Activated CD4-positive, alpha-beta T cell treated with anti-CD3 and anti-CD28 coated beads for 24 hours (primary cell): ENCODE measurements around the gene GTPBP2.
A peak's percentile ranks its signal among the peaks of the same experiment; 100 is the strongest.
"Not testable (repeated sequence)": the region's sequence is repeated elsewhere in the genome, so short reads cannot be mapped to it uniquely, and the experiment has no call there.

Experiments used
- DNase-seq, 2 donors: peaks; one replicate each; pipeline ENCODE4 v3.0.0-alpha.2; 2020; ENCODE audit warnings: low read depth in 2 of 2

Gene GTPBP2

DNA sequence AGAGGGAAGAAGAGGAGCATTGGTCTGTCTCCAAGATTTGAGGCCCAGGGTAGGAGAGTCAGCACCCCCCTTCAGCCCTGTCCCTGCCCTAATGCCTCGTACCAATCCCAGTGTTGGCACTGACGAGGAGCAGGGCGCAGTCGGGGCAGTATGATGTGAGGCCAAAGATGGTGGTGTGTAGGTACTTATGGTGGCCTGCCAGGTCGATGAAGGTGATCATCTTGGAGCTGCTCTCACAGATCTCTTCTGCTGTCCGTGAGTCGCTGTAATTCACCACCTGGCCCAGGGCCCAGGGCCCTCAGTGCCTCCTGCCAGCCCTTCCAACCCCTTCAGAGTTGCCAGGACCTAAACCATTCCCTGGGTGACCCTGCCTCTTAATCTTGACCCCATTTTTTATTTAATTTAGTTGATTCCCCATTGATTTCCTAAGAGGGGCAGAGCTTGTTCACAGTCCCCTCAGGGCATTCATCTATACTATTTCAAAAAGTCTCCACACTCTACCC lies 4.2 kb downstream of the GTPBP2 start:
- DNase-seq, result no peak

DNA sequence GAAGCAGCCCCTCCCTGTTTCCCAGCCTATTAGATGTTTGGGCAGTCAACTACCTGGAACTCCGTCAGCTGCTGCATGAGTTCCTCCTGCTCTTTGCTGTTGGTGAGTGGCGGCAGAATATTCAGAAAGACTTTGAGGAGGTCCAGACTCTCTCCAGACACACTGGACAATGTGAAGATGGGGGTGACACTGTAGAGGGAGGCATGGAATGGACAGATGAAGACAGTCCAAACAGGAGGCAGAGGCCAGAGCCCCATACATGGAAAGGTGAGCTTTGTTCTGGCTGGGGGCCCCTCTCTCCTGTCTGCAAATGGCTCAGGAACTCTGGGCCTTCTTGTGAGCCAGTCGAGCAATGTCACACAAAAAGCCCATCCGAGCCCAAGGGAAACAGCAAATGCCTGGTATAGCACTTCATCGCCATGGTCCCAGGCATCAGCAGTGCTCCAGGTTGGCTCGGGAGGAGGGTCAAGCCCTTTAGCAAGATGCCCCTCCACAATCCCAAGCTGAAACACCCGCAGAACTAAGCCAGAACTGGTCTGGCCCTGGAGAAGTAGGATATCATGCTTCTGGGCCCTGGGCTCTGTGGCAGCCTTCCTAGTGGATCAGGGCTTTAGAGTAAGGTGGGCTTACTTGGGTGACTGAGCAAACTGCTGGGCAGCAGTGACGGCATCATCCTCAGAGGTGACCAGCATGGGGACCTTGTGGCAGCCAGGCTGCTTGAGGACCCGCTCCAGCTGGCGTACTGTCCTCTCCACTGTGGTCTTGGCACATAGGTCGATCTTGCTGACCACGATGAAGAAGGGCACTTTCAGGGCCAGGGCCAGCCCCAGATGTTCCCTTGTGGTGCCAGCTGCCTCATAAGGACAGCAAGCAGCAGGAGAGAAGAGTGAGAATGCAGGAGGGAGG lies 4.9 kb downstream of the GTPBP2 start:
- no peak for DNase-seq

DNA sequence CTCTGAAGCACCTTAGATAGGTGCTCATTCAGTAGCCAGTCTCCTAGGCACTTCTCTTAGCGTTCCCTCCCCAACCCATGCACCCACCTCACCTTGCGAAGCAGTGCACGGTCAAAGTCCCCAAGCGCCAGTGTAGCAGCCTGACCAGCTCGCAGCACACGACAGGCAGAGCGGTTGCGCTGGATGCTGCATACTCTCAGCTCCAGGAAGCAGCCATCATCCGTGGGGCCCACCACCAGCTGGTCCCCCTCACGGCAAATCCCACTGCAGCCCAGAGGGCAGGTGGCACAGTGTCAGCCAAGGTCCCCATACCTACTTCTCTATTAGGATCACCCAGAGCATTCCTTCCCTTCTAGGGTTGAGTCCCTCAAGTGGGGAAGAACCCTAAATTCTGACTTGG lies 6.5 kb downstream of the GTPBP2 start:
- DNase-seq, result no peak

DNA sequence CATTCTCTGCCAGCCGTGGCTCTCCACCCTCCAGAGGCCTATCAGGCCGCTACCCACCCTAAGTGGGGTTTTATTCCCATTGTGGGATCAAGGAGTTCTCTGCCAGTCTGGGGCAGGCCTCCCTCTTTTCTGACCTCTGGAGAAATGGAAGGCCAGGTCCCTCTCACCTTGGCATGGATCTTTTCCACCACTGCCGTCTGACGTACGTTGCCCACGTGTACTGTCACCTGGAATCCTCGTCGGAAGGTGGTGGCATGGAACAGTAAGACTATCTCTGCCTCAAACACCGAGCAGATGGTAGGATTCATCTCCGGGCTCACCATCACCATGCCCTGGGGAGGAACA lies 7.3 kb downstream of the GTPBP2 start:
- DNase-seq, result no peak

DNA sequence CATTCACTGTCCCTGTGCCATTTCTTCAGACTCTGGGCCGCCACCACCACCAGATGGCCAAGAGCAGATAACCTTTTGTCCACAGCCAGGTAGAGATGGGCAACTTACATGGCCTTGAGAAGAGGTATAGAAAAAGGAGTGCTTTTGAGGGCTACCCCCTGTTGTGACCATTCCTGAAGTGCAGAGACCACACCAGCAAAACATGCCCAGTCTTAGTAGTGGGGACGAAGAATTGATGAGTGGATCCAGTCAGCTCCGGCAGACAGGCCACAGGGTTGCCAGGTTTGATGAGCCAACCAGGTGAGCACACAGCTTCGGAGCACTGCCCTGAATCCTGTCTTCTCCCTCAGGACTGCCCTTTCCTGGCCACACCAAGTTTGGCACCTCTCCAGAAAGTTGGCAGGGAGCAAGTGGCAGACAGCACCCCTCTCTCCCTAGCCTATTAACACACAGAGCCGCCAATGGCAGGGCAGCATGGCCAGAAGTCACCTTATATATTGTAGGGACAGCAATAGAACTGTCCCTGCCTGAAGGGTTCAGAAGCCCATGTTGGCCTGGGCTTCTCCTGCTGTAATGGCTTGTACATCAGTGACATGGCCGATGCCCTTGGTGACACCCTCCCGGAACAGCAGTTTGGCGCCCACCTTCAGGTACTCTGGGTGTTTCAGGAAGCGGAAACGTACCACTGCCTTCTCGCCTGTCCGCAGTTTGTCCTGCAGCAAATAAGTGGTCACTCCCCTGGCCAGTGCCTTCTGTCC lies 7.8 kb downstream of the GTPBP2 start:
- DNase-seq, result no peak

DNA sequence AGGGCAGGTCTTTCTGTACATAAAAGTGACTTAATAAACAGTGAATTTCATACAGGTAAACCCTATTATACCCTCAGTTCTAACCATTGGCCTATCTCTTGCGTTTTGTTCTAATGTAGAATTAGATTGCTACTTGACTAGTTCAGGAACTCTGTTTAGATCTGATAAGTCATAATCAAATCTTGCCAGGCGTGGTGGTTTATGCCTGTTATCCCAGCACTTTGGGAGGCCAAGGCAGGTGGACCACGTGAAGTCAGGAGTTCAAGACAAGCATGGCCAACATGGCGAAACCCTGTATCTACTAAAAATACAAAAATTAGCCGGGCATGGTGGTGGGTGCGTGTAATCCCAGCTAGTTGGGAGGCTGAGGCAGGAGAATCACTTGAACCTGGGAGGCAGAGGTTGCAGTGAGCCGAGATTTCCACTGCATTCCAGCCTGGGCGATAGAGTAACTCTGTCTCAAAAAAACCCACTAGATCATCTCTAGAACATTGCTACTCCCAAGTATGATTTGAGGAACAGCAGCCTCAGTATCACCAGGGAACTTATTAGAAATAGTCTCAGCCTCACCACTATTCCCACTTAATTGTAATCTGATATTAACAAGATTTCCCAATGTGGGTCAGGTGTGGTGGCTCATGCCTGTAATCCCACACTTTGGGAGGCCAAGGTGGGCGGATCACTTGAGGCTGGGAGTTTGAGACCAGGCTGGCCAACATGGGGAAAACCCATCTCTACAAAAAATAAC lies 12.2 kb downstream of the GTPBP2 start:
- no peak for DNase-seq

DNA sequence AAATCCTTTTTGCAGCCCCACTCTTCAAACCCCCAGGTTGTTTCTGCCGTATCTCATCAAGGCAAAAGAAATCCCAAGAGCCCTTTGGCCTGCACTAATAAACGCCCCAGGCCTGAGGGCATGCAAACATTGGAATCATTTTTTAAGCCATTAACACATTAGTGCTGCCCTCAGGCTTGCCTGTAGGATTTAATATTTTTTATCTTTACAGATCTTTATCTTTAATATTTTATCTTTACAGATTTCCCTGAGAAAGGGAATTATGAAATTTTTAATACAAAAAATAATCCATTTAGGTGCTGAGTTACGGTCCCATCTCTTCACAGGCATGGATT lies 14.7 kb downstream of the GTPBP2 start:
- no peak for DNase-seq

DNA sequence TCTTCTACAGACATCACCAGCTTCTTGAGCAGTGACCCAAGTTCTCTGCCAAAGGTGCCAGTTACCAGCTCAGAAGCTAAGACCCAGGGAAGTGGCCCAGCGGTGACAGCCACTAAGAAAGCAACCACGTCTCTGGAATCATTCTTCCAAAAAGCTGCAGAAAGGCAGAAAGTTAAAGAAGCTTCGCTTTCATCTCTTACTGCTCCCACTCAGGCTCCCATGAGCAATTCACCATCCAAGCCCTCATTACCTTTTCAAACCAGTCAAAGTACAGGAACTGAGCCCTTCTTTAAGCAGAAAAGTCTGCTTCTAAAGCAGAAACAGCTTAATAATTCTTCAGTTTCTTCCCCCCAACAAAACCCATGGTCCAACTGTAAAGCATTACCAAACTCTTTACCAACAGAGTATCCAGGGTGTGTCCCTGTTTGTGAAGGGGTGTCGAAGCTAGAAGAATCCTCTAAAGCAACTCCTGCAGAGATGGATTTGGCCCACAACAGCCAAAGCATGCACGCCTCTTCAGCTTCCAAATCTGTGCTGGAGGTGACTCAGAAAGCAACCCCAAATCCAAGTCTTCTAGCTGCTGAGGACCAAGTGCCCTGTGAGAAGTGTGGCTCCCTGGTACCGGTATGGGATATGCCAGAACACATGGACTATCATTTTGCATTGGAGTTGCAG lies 15.2 kb downstream of the GTPBP2 start:
- no peak for DNase-seq

DNA sequence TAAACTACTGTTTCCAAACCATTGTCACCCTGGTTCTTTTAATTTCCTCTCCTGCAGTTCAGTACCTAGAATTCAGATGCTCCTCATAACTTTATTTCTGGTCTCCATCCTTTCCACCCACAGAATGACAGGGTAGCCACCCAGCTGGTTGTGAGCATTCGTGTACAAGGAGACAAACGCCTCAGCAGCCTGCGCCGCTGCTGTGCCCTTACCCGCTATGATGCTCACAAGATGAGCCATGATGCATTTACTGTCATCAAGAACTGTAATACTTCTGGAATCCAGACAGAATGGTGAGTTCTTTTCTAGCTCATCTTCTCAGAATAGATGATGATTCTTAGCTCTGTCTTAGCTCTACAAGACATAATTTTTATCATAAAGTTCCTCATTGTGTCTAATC lies 18.6 kb downstream of the GTPBP2 start:
- no peak for DNase-seq

DNA sequence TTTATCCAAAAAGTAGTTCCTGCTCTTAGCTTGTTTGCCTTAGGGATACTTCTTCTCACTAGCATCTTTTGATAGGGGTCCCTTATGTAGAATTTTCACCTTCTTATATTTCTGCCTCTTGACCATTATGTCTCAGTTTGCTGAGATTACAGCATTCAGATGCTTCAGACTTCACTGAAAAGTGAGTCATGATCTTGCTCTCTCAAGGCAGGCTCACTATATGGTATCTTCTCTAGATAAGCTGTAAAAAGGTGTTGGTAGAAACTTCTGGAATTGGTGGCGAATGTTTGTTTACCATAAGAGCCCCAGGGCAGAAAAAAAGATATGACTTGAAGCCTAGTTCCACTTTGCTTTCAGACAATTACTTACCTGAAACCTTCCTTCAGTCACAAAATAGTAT lies 19.7 kb downstream of the GTPBP2 start:
- no peak for DNase-seq

DNA sequence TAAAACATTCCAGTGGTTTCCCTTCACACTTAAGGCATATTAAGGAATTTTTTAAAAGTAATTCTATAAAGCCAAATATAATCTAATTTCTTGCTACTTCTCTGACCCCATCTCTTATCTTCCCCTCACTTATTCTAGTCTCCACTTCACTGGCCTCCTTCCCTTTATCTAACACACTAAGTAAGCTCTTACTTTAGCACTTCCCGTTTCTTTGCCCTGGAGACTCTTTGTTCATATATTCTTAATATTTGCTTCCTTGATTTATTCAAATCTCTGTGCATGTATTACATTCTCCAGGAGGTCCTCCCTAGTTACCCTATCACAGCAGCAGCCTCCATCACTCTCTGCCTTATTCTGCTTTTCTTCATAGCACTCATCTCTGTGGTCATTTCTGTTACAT lies 20.3 kb downstream of the GTPBP2 start:
- no peak for DNase-seq

DNA sequence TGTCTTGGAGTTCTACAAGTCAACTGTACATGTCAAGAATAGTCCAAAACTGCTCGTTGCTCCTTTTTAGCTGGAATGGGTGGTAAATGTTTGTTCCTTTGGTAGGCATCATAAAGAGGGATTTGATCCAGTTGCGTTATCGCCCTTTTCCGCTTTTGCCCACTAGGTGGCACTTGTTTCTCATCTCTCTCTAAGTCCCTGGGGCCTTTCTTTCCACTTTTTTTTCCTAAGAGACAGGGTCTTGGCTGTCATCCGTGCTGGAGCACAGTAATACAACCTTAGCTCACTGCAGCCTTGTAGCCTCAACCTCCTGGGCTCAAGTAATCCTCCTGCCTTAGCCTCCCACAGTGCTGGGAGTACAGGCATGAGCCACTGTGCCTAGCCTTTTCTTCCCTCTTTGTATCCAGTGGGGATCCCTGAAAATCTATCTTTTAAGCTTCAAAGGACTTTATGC lies 20.7 kb downstream of the GTPBP2 start:
- peak; percentile 40 to 52 for DNase-seq

DNA sequence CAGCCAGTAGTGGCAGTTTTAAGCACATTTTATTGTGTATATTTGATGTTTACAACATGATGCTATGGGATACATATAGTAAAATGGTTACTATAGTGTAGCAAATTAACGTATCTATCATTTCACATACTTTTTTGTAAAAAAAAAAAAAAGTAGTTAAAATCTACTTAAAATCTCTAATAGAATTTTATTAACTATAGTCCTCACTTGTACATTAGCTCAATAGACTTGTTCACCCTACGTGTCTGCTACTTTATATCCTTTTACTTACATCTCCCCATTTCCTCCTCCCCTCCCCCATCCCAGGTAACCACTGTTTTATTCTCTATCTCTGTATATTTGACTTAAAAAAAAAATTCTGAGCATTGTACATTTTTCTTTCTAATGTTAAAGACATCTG lies 23.0 kb downstream of the GTPBP2 start:
- DNase-seq, result no peak

DNA sequence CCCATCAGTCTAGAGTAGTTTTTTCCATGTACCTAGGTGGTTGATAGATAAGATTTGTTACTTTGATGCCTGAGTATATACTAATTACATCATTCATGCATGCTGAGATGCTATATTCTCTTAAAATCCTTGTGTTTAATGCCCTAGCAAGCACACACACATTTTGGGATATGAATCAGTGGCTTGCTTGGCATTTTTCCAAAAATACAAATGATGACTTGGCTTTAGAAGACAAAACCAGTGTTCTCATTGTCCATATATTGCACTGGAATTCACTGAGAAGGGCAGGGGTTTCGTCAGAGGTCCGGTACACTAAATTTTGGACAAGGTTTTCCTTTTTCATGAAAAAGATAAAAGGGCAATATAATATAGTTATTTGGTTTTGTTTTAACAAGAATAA lies 24.9 kb downstream of the GTPBP2 start:
- no peak for DNase-seq

DNA sequence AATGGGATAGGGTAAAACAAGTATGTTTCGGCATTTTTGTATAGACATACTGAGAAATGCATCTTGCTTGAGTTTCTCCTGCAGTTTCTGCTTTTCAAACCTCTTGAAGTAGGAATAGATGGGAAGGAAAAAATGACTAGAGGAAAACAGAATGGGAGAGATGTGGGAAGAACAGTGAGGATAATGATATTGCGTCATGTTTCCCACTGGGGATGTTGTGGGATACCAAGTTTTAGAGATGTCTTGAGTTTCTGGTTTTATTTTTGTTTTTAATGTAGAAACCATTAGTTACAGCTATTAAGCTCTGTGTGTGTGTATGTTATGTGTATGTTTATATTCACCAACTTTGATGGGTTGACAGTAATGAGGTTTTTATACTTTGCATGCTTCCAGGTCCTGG lies 28.5 kb downstream of the GTPBP2 start:
- no peak for DNase-seq

DNA sequence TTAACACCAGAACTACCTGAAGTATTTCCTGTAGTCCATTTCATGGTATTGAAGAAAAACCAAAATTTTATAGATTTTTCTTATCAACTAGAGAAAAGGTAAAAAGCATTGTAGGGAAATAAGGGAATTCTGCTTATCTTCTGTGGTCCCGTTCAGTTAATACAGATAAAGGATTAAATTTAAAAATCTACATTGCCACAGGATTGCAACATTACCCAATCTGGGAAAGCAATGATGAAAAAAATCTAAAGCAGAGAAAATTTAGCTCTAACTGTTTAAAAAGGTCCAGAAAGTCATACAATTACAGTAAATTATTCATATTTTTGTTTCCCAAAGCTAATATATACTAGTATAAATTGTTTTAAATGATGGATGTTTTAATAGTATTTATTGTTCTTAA lies 35.1 kb downstream of the GTPBP2 start:
- no peak for DNase-seq

DNA sequence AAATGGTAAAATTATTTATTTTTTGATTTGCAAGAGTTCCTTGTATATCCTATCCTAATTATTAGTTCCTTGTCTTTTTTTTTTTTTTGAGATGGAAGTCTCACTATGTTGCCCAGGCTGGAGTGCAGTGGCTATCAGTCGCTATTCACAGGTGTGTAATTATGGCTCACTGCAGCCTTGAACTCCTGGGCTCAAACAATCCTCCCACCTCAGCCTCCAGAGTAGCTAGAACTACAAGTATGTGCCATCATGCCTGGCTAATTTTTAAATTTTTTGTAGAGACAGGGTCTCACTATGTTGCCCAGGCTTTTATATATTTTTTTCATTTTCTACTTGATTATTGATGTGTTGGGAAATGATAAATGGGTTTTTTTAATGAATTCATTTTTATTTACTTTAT lies 39.5 kb downstream of the GTPBP2 start:
- not testable (repeated sequence) for DNase-seq

DNA sequence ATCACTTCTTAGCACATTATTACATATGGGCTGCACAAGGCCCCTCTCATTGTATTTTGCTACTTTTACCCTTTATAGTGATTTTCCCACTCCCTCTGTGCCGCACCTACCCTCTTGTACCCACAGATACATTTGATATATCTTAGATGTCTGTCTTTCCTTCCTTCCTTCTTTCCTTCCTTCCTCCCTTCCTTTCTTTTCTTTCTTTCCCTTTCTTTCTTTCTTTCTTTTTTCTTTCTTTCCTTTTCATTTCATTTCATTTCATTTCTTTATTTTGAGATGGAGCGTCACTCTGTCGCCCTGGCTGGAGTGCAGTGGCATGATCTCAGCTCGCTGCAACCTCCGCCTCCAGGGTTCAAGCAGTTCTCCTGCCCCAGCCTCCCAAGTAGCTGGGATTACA lies 40.9 kb downstream of the GTPBP2 start:
- DNase-seq, result no peak

DNA sequence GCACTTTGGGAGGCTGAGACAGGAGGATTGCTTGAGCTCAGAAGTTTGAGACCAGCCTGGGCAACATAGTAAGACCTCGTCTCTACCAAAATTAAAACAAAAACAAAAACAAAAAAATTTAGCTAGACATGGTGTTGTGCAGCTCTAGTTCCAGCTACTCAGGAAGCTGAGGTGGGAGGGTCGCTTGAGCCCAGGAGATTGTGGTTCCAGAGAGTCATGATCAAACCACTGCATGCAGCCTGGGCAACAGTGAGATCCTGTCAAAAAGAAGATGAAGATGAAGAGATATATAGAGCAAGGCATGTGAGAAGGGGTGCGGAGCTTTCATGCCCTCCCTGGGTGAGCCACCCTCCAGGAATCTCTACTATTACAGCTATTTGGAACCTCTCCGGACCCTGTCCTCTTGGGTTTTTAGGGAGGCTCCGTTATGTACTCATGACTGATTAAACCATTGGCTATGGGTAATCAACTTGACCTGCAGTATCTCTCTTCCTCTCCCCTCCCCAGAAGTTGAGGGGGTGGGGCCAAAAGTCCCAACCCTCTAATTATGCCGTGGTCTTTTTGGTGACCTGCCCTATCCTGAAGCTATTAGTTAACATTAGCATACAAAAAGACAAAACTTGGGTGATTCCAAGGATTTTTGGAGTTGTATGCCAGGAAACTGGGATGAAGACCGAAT lies 44.0 kb downstream of the GTPBP2 start:
- no peak for DNase-seq

DNA sequence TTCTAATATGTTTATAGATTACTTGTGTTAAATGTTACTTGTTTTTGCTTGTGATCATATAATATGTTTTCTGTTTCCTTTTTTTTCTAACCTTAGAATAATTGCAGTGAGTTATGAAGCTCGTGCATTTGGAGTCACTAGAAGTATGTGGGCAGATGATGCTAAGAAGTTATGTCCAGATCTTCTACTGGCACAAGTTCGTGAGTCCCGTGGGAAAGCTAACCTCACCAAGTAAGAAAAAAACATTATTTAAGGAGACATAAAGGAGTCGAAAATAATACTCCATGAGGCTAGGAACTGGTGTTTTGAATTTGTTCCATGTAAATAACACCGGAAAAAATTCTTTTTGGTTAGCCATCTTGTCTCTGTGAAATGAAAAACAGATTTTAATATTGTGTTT lies 46.2 kb downstream of the GTPBP2 start:
- no peak for DNase-seq

DNA sequence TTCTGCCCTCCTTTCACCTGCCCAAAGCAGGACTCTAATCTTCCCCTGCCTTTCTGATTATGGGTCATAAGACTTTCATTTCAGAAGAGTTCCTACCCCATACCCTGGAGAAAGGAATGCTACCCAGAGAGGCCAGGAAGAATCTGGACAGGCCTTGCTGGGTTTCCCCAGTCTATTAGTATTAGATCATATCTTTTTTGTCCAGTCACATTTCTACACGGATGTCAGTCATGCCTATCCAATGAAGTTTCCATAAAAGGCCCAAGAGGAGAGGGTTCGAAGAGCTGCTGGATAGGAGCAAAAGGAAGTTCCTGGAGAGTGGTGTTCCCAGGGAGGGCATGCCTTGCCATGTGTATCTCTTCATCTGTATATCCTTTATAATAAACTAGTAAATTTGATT lies 49.9 kb downstream of the GTPBP2 start:
- no peak for DNase-seq
